ENCODE results near the gene COL24A1. TPM values are rescaled to one million over a fixed set of nuclear protein-coding genes. Genes with fewer than 3 reads are reported as not detected.

The COL24A1 gene
- total RNA-seq, 1 experiment from 2014 or later, result 1.1 TPM

GRCh38 chr1:85952460-85952859, 204.1 kb downstream of the COL24A1 start:
- DNase-seq (ENCODE audit: low spot score), result no peak
- no peak for TF ChIP-seq GABPB1 (CRISPR knock-in tag; IDR thresholded peaks at IDR 0.05)
- TF ChIP-seq MAX (CRISPR knock-in tag; IDR thresholded peaks at IDR 0.05), result no peak
- TF ChIP-seq PRDM15 (CRISPR knock-in tag; IDR thresholded peaks at IDR 0.05), result no peak
- no peak for TF ChIP-seq ARID4B (CRISPR knock-in tag; IDR thresholded peaks at IDR 0.05; ENCODE audit: borderline replicate concordance)
- TF ChIP-seq MXD4 (CRISPR knock-in tag; IDR thresholded peaks at IDR 0.05; ENCODE audit: borderline replicate concordance), result no peak
- TF ChIP-seq ZNF232 (CRISPR knock-in tag; IDR thresholded peaks at IDR 0.05), result no peak
- TF ChIP-seq RELA (CRISPR knock-in tag; IDR thresholded peaks at IDR 0.05; ENCODE audit: borderline replicate concordance), result no peak
- TF ChIP-seq, protein P1, sequence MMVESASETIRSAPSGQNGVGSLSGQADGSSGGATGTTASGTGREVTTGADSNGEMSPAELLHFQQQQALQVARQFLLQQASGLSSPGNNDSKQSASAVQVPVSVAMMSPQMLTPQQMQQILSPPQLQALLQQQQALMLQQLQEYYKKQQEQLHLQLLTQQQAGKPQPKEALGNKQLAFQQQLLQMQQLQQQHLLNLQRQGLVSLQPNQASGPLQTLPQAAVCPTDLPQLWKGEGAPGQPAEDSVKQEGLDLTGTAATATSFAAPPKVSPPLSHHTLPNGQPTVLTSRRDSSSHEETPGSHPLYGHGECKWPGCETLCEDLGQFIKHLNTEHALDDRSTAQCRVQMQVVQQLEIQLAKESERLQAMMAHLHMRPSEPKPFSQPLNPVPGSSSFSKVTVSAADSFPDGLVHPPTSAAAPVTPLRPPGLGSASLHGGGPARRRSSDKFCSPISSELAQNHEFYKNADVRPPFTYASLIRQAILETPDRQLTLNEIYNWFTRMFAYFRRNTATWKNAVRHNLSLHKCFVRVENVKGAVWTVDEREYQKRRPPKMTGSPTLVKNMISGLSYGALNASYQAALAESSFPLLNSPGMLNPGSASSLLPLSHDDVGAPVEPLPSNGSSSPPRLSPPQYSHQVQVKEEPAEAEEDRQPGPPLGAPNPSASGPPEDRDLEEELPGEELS (CRISPR knock-in tag; IDR thresholded peaks at IDR 0.05), result no peak
- TF ChIP-seq, protein P2, sequence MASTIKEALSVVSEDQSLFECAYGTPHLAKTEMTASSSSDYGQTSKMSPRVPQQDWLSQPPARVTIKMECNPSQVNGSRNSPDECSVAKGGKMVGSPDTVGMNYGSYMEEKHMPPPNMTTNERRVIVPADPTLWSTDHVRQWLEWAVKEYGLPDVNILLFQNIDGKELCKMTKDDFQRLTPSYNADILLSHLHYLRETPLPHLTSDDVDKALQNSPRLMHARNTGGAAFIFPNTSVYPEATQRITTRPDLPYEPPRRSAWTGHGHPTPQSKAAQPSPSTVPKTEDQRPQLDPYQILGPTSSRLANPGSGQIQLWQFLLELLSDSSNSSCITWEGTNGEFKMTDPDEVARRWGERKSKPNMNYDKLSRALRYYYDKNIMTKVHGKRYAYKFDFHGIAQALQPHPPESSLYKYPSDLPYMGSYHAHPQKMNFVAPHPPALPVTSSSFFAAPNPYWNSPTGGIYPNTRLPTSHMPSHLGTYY (CRISPR knock-in tag; IDR thresholded peaks at IDR 0.05), result no peak
- no peak for TF ChIP-seq NR1H2 (CRISPR knock-in tag; IDR thresholded peaks at IDR 0.05)
- TF ChIP-seq, protein P3, sequence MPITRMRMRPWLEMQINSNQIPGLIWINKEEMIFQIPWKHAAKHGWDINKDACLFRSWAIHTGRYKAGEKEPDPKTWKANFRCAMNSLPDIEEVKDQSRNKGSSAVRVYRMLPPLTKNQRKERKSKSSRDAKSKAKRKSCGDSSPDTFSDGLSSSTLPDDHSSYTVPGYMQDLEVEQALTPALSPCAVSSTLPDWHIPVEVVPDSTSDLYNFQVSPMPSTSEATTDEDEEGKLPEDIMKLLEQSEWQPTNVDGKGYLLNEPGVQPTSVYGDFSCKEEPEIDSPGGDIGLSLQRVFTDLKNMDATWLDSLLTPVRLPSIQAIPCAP (CRISPR knock-in tag; IDR thresholded peaks at IDR 0.05), result no peak
- TF ChIP-seq CREB1 (CRISPR knock-in tag; IDR thresholded peaks at IDR 0.05), result no peak
- TF ChIP-seq ETV6 (CRISPR knock-in tag; IDR thresholded peaks at IDR 0.05), result no peak
- TF ChIP-seq CDX4 (CRISPR knock-in tag; IDR thresholded peaks at IDR 0.05; ENCODE audit: borderline replicate concordance), result no peak
- TF ChIP-seq ZNF532 (CRISPR knock-in tag; IDR thresholded peaks at IDR 0.05; ENCODE audit: borderline replicate concordance), result no peak
- 0 out of 2 replicates have a peak, but pooled peaks cover 4% of the 10 kb centered on the region for H3K9me3 Mint-ChIP-seq
- no peak overlapping the region for H3K27ac Mint-ChIP-seq
- H3K27me3 Mint-ChIP-seq (ENCODE audit: low read depth), result no peaks in the 10 kb centered on the region
- H3K4me3 Mint-ChIP-seq, result no peak overlapping the region
- POLR2A ChIA-PET, result no interaction called here
- H3K36me3 Mint-ChIP-seq, result no peaks in the 10 kb centered on the region
- H3K4me1 Mint-ChIP-seq, result no peaks in the 10 kb centered on the region
- CTCF ChIA-PET, result no interaction called here
- no peak for ATAC-seq
